Activated CD8-positive, alpha-beta memory T cell treated with anti-CD3 and anti-CD28 coated beads for 36 hours (primary cell): ENCODE measurements around the gene DGKQ. TPM values are rescaled to one million over a fixed set of nuclear protein-coding genes. Genes with fewer than 3 reads are reported as not detected.
"Not testable (repeated sequence)": the region's sequence is repeated elsewhere in the genome, so short reads cannot be mapped to it uniquely, and the experiment has no call there.

ENCODE experiments used
- CTCF ChIA-PET: fragments of 350-600 bp; sonication (Branson Sonifier 250); formaldehyde crosslinking; loops from one replicate; lab custom pipeline; 2021; ENCODE audit warnings: antibody characterized with exemption; lab: Charles Lee
- POLR2A ChIA-PET: fragments of 350-600 bp; sonication (Branson Sonifier 250); formaldehyde crosslinking; loops from one replicate; lab custom pipeline; 2021; ENCODE audit warnings: antibody characterized with exemption; lab: Charles Lee
- total RNA-seq, 2 experiments: library from RNA; stranded (reverse); gene quantifications; one replicate each; pipeline ENCODE4 v1.2.3, GENCODE V29; 2021

Gene DGKQ
- total RNA-seq, 2 experiments from 2014 or later: 15.0 to 15.3 TPM

GRCh38 chr4:946517-947471 lies 26.6 kb downstream of the DGKQ start:
- ChIA-PET POLR2A (no interaction called here), CTCF (no interaction called here)

- POLR2A ChIA-PET: no interaction called here
- CTCF ChIA-PET: no interaction called here
Measured at GRCh38 chr4:946103-946450, 27.3 kb downstream of the DGKQ start.

GRCh38 chr4:945274-946102 lies 27.9 kb downstream of the DGKQ start:
- ChIA-PET CTCF (no interaction called here), POLR2A (no interaction called here)

- CTCF ChIA-PET: interaction anchor here (0.6 kb wide), 1 partner anchor 13 kb away, joined by 3 read pairs; no protein-coding TSS in a partner anchor
- POLR2A ChIA-PET: not testable (repeated sequence)
Measured at GRCh38 chr4:939508-939907, 33.9 kb downstream of the DGKQ start.

- POLR2A ChIA-PET: interaction anchor here (1.2 to 1.6 kb wide), 2 partner anchors 78 to 151 kb away, joined by 3 to 8 read pairs; no protein-coding TSS in a partner anchor
- CTCF ChIA-PET: interaction anchor here (1.4 kb wide), 1 partner anchor 55 kb away, joined by 3 read pairs; no protein-coding TSS in a partner anchor
Measured at GRCh38 chr4:932713-933070, 40.7 kb downstream of the DGKQ start.

- POLR2A ChIA-PET: interaction anchor here (0.8 to 1.6 kb wide), 4 partner anchors 52 to 150 kb away, joined by 3 to 8 read pairs (median 3); no protein-coding TSS in a partner anchor
- CTCF ChIA-PET: interaction anchor here (1.0 to 1.4 kb wide), 2 partner anchors 9 to 55 kb away, joined by 3 read pairs; no protein-coding TSS in a partner anchor
Measured at GRCh38 chr4:931960-932712, 41.2 kb downstream of the DGKQ start, which contains the start of the genes GAK and TMEM175. Gene GAK, minus strand, starts transcription at chr4:932316. Its CDS starts 129 bp downstream, at chr4:932187. Gene TMEM175, plus strand, starts transcription at chr4:932460. Its CDS starts 15,280 bp downstream, at chr4:947740.

- ChIA-PET CTCF (interaction anchor here (1.0 to 1.4 kb wide), 4 partner anchors 9 to 56 kb away, joined by 3 read pairs; no protein-coding TSS in a partner anchor), POLR2A (interaction anchor here (0.8 to 1.6 kb wide), 4 partner anchors 51 to 149 kb away, joined by 3 to 8 read pairs (median 3); no protein-coding TSS in a partner anchor)
Measured at GRCh38 chr4:931194-931959, 42.0 kb downstream of the DGKQ start.

- ChIA-PET CTCF (interaction anchor here (1.0 to 1.3 kb wide), 2 partner anchors 9 to 52 kb away, joined by 3 read pairs; no protein-coding TSS in a partner anchor), POLR2A (interaction anchor here (0.7 kb wide), 1 partner anchor 9 kb away, joined by 3 read pairs; no protein-coding TSS in a partner anchor)
Measured at GRCh38 chr4:930827-931193, 42.6 kb downstream of the DGKQ start.

GRCh38 chr4:930028-930551 lies 43.3 kb downstream of the DGKQ start:
- CTCF ChIA-PET: interaction anchor here (1.0 to 1.5 kb wide), 3 partner anchors 9 to 187 kb away, joined by 3 to 4 read pairs (median 3); no protein-coding TSS in a partner anchor

GRCh38 chr4:929096-929765 lies 44.1 kb downstream of the DGKQ start:
- CTCF ChIA-PET: interaction anchor here (1.5 kb wide), 1 partner anchor 187 kb away, joined by 4 read pairs; no protein-coding TSS in a partner anchor
- POLR2A ChIA-PET: interaction anchor here (0.6 kb wide), 1 partner anchor 319 kb away, joined by 3 read pairs; no protein-coding TSS in a partner anchor

More at GRCh38 chr4:930028-930551, 43.3 kb downstream of the DGKQ start:
- POLR2A ChIA-PET: interaction anchor here (0.6 to 0.7 kb wide), 2 partner anchors 8 to 318 kb away, joined by 3 read pairs; no protein-coding TSS in a partner anchor

- CTCF ChIA-PET, POLR2A ChIA-PET: not testable (repeated sequence)
Measured at GRCh38 chr4:927566-927965, 45.8 kb downstream of the DGKQ start.

GRCh38 chr4:926538-926937 lies 46.8 kb downstream of the DGKQ start:
- ChIA-PET POLR2A (no interaction called here), CTCF (interaction anchor here (0.7 to 1.1 kb wide), 2 partner anchors 35 to 61 kb away, joined by 3 to 4 read pairs; partner anchors contain the start of gene IDUA)

- ChIA-PET CTCF (interaction anchor here (0.7 to 1.1 kb wide), 2 partner anchors 35 to 61 kb away, joined by 3 to 4 read pairs; partner anchors contain the start of gene IDUA), POLR2A (no interaction called here)
Measured at GRCh38 chr4:925771-926500, 47.4 kb downstream of the DGKQ start.

GRCh38 chr4:925171-925570 lies 48.2 kb downstream of the DGKQ start:
- POLR2A ChIA-PET: no interaction called here
- CTCF ChIA-PET: no interaction called here
